Measurements from ENCODE around the gene PCDH7.

- TF ChIP-seq POLR2A (IDR thresholded peaks at IDR 0.05; ENCODE audit: low read length) (no peak), GATA1 (IDR thresholded peaks at IDR 0.05; ENCODE audit: low read depth, low read length) (no peak)
Observed at GRCh38 chr4:30757357-30757756, 37.2 kb downstream of the PCDH7 start.

All from erythroblast (primary cell).